Epidermal melanocyte (primary cell): ENCODE results near the gene NACC2.

Source experiments
- DNase-seq: peaks from one replicate; pipeline ENCODE4 v3.0.0; 2011; ENCODE audit warnings: low spot score; ENCODE audit not compliant: insufficient read length

Gene NACC2

GRCh38 chr9:136093995-136094881 lies 851 bp downstream of the NACC2 start:
- peak; percentile 94 for DNase-seq

GRCh38 chr9:136093346-136093986 lies 1.6 kb downstream of the NACC2 start:
- peak; percentile 94 for DNase-seq

GRCh38 chr9:136092741-136093140 lies 2.3 kb downstream of the NACC2 start:
- no peak for DNase-seq

- DNase-seq = no peak
Observed at GRCh38 chr9:136092353-136092650, 2.8 kb downstream of the NACC2 start.

- DNase-seq = peak; percentile 15
Observed at GRCh38 chr9:136091582-136092352, 3.3 kb downstream of the NACC2 start.

- peak; percentile 17 for DNase-seq
Observed at GRCh38 chr9:136090768-136091581, 4.1 kb downstream of the NACC2 start.

- peak; percentile 19 for DNase-seq
Observed at GRCh38 chr9:136090056-136090735, 4.9 kb downstream of the NACC2 start.

GRCh38 chr9:136089697-136090045 lies 5.4 kb downstream of the NACC2 start:
- DNase-seq = peak; percentile 95

GRCh38 chr9:136088939-136089696 lies 6.0 kb downstream of the NACC2 start:
- DNase-seq = peak; percentile 15

- peak; percentile 13 for DNase-seq
Observed at GRCh38 chr9:136088481-136088938, 6.6 kb downstream of the NACC2 start.

GRCh38 chr9:136087741-136088480 lies 7.2 kb downstream of the NACC2 start:
- DNase-seq = peak; percentile 13

GRCh38 chr9:136086951-136087740 lies 7.9 kb downstream of the NACC2 start:
- DNase-seq = peak; percentile 8

- peak; percentile 14 for DNase-seq
Observed at GRCh38 chr9:136086213-136086881, 8.7 kb downstream of the NACC2 start.

- DNase-seq = peak; percentile 17
Observed at GRCh38 chr9:136085815-136086212, 9.3 kb downstream of the NACC2 start.

- no peak for DNase-seq
Observed at GRCh38 chr9:136084063-136084944, 10.8 kb downstream of the NACC2 start.

- DNase-seq = peak; percentile 15
Observed at GRCh38 chr9:136083558-136084062, 11.5 kb downstream of the NACC2 start.
